T47D (cell line): ENCODE results near the gene GABRB2.
"Not testable (repeated sequence)": the region's sequence is repeated elsewhere in the genome, so short reads cannot be mapped to it uniquely, and the experiment has no call there.

Experiments used
- DNase-seq, 2 experiments: peaks; one replicate each; pipeline versions ENCODE4 v3.0.0 to v3.0.0-alpha.2; 2011 to 2012; ENCODE audit warnings: low read depth in 1 of 2, low spot score in 1 of 2
- JUND ChIP-seq: IDR thresholded peaks from 2 replicates; pipeline ENCODE4 v1.6.1; 2012; ENCODE audit warnings: low read depth
- in situ Hi-C: cut with HindIII; loops from 2 replicates; pipeline ENCODE4 v1.10.0; 2016; ENCODE audit warnings: low sequenced_read_pairs, low pct_unique_long_range_greater_than_20kb

The GABRB2 gene

GRCh38 chr5:161273410-161273809, 273.1 kb downstream of the GABRB2 start:
- in situ Hi-C loops = no loop called here
- no peak for TF ChIP-seq JUND
- no peak for DNase-seq

GRCh38 chr5:161271816-161272215, 274.7 kb downstream of the GABRB2 start:
- no peak for TF ChIP-seq JUND
- in situ Hi-C loops = no loop called here

GRCh38 chr5:161269125-161269524, 277.4 kb downstream of the GABRB2 start:
- no peak for DNase-seq
- in situ Hi-C loops = no loop called here
- TF ChIP-seq JUND = no peak

More at GRCh38 chr5:161271816-161272215, 274.7 kb downstream of the GABRB2 start:
- DNase-seq = no peak

GRCh38 chr5:161266954-161267353, 279.6 kb downstream of the GABRB2 start:
- no peak for TF ChIP-seq JUND
- no peak for DNase-seq
- in situ Hi-C loops = no loop called here

- in situ Hi-C loops = no loop called here
- DNase-seq = no peak
- TF ChIP-seq JUND = no peak
Observed at GRCh38 chr5:161265006-161265405, 281.5 kb downstream of the GABRB2 start.

GRCh38 chr5:161263191-161263590, 283.3 kb downstream of the GABRB2 start:
- TF ChIP-seq JUND = no peak

GRCh38 chr5:161261668-161262323, 284.7 kb downstream of the GABRB2 start:
- TF ChIP-seq JUND = no peak
- DNase-seq = no peak
- in situ Hi-C loops = no loop called here

More at GRCh38 chr5:161263191-161263590, 283.3 kb downstream of the GABRB2 start:
- in situ Hi-C loops = no loop called here
- no peak for DNase-seq

- DNase-seq = no peak
- no peak for TF ChIP-seq JUND
- in situ Hi-C loops = no loop called here
Observed at GRCh38 chr5:161258438-161258837, 288.1 kb downstream of the GABRB2 start.

GRCh38 chr5:161256957-161257356, 289.6 kb downstream of the GABRB2 start:
- no peak for TF ChIP-seq JUND
- in situ Hi-C loops = no loop called here
- DNase-seq = no peak

- in situ Hi-C loops, DNase-seq: not testable (repeated sequence)
Observed at GRCh38 chr5:161252955-161253354, 293.6 kb downstream of the GABRB2 start.

GRCh38 chr5:161246749-161247148, 299.8 kb downstream of the GABRB2 start:
- TF ChIP-seq JUND = no peak
- in situ Hi-C loops = no loop called here
- no peak for DNase-seq

- DNase-seq, in situ Hi-C loops: not testable (repeated sequence)
Observed at GRCh38 chr5:161245846-161246245, 300.7 kb downstream of the GABRB2 start.
